DOHH2 (cell line): Measurements from ENCODE around the gene DLL1.

Experiments used
- H3F3A ChIP-seq: fragments of 200-600 bp; sonication (generic), shearing (Covaris generic); 2 replicates; pipeline ENCODE4 v1.6.0; 2016; ENCODE audit warnings: antibody characterized with exemption, mild to moderate bottlenecking; ENCODE audit not compliant: control insufficient read depth, insufficient read depth
- H3K27ac ChIP-seq: fragments of 200-600 bp; sonication (generic); 2 replicates; pipeline ENCODE4 v1.5.1; 2014; ENCODE audit warnings: low read depth, mild to moderate bottlenecking, low read length, moderate library complexity
- H3K27me3 ChIP-seq: fragments of 200-600 bp; sonication (generic); 2 replicates; pipeline ENCODE4 v1.6.1; 2014; ENCODE audit warnings: mild to moderate bottlenecking, low read length, mixed read lengths; ENCODE audit not compliant: control insufficient read depth
- H3K36me3 ChIP-seq: fragments of 200-600 bp; sonication (generic); 2 replicates; pipeline ENCODE4 v1.6.1; 2014; ENCODE audit warnings: mild to moderate bottlenecking, low read length, moderate library complexity, mixed read lengths; ENCODE audit not compliant: control insufficient read depth
- H3K4me1 ChIP-seq: fragments of 200-600 bp; sonication (generic); 2 replicates; pipeline ENCODE4 v1.6.1; 2014; ENCODE audit warnings: mild to moderate bottlenecking, low read length, mixed read lengths; ENCODE audit not compliant: control insufficient read depth
- H3K4me2 ChIP-seq: fragments of 200-600 bp; sonication (generic); 2 replicates; pipeline ENCODE4 v1.6.0; 2014; ENCODE audit warnings: mild to moderate bottlenecking, low read length, moderate library complexity
- H3K4me3 ChIP-seq: fragments of 200-600 bp; sonication (generic); 2 replicates; pipeline ENCODE4 v1.5.1; 2014; ENCODE audit warnings: mild to moderate bottlenecking, low read length, mixed read lengths
- H3K79me2 ChIP-seq: fragments of 200-600 bp; sonication (generic); 2 replicates; pipeline ENCODE4 v1.6.1; 2014; ENCODE audit warnings: mild to moderate bottlenecking, low read length, mixed read lengths; ENCODE audit not compliant: control insufficient read depth
- H3K9me2 ChIP-seq: fragments of 200-600 bp; sonication (generic); replicated peaks from 2 replicates; pipeline ENCODE4 v1.6.1; 2014; ENCODE audit warnings: mild to moderate bottlenecking, low read length, mixed read lengths; ENCODE audit not compliant: control insufficient read depth
- H3K9me3 ChIP-seq: fragments of 200-600 bp; sonication (generic); 2 replicates; pipeline ENCODE4 v1.6.1; 2014; ENCODE audit warnings: antibody characterized with exemption, low read length, mixed read lengths; ENCODE audit not compliant: control insufficient read depth, insufficient read depth
- H4K20me1 ChIP-seq: fragments of 200-600 bp; sonication (generic); 2 replicates; pipeline ENCODE4 v1.6.0; 2014; ENCODE audit warnings: low read depth, mild to moderate bottlenecking, antibody characterized with exemption, low read length, moderate library complexity; ENCODE audit not compliant: control insufficient read depth, insufficient read depth
- CTCF ChIP-seq: fragments of 200-600 bp; sonication (generic); IDR thresholded peaks from one replicate; pipeline ENCODE4 v1.5.1; 2014; ENCODE audit warnings: antibody characterized with exemption, mild to moderate bottlenecking, low read depth, low read length; ENCODE audit not compliant: poor library complexity, severe bottlenecking
- EZH2phosphoT487 ChIP-seq: fragments of 200-600 bp; sonication (generic); IDR thresholded peaks from 2 replicates; pipeline ENCODE4 v1.6.1; 2017; ENCODE audit warnings: borderline replicate concordance, mild to moderate bottlenecking, antibody characterized with exemption, low read length, moderate library complexity, mixed read lengths

Gene DLL1

GRCh38 chr6:170286934-170287265, 4.0 kb downstream of the DLL1 start:
- H3K27ac ChIP-seq, result no peak overlapping the region
- H3K4me1 ChIP-seq, result peaks cover 23% of the 10 kb centered on the region
- peaks cover 47% of the 10 kb centered on the region for H3K27me3 ChIP-seq
- no peaks in the 10 kb centered on the region for H3K9me3 ChIP-seq
- H3K4me2 ChIP-seq, result no peak overlapping the region
- H3F3A ChIP-seq, result no peaks in the 10 kb centered on the region
- 0 out of 2 replicates have a peak, but pooled peaks cover 3% of the 10 kb centered on the region for H4K20me1 ChIP-seq
- H3K9me2 ChIP-seq, result no peaks in the 10 kb centered on the region
- no peaks in the 10 kb centered on the region for H3K79me2 ChIP-seq
- no peak overlapping the region for H3K4me3 ChIP-seq
- no peaks in the 10 kb centered on the region for H3K36me3 ChIP-seq
- no peak for TF ChIP-seq CTCF
- TF ChIP-seq EZH2phosphoT487, result no peak

GRCh38 chr6:170286246-170286933, 4.5 kb downstream of the DLL1 start:
- H4K20me1 ChIP-seq, result no peaks in the 10 kb centered on the region
- no peak overlapping the region for H3K27ac ChIP-seq
- TF ChIP-seq CTCF, result no peak
- no peak for TF ChIP-seq EZH2phosphoT487
- no peak overlapping the region for H3K4me3 ChIP-seq
- no peaks in the 10 kb centered on the region for H3F3A ChIP-seq
- H3K9me2 ChIP-seq, result no peaks in the 10 kb centered on the region
- peaks cover 42% of the 10 kb centered on the region for H3K27me3 ChIP-seq
- H3K79me2 ChIP-seq, result no peaks in the 10 kb centered on the region
- H3K4me1 ChIP-seq, result peaks cover 18% of the 10 kb centered on the region
- no peak overlapping the region for H3K4me2 ChIP-seq
- no peaks in the 10 kb centered on the region for H3K36me3 ChIP-seq
- no peaks in the 10 kb centered on the region for H3K9me3 ChIP-seq

GRCh38 chr6:170285482-170285881, 5.4 kb downstream of the DLL1 start:
- Histone ChIP-seq H3K9me2 (no peaks in the 10 kb centered on the region), H3K4me1 (peaks cover 11% of the 10 kb centered on the region), H4K20me1 (no peaks in the 10 kb centered on the region), H3K4me3 (no peak overlapping the region), H3K79me2 (no peaks in the 10 kb centered on the region), H3K27ac (no peak overlapping the region), H3F3A (no peaks in the 10 kb centered on the region), H3K36me3 (no peaks in the 10 kb centered on the region), H3K27me3 (peaks cover 34% of the 10 kb centered on the region), H3K9me3 (no peaks in the 10 kb centered on the region), H3K4me2 (no peak overlapping the region)
- no peak for TF ChIP-seq CTCF
- no peak for TF ChIP-seq EZH2phosphoT487
